A549 treated with ZK216348 at 1 μM for 4 hours (cell line): ENCODE results near the gene SLC35B2. TPM values are rescaled to one million over a fixed set of nuclear protein-coding genes. Genes with fewer than 3 reads are reported as not detected.

Source experiments
- total RNA-seq: library from RNA; stranded (reverse); fragments of 200-300 nt; extraction: Qiagen RNA extraction; gene quantifications from 5 replicates; pipeline ENCODE4 v1.2.3, GENCODE V29; 2022; ENCODE audit warnings: low read depth

The SLC35B2 gene
- total RNA-seq = 45.6 to 69.6 TPM (median 65.1 TPM) in 5 replicates

GRCh38 chr6:44257025-44257752 is at the start of gene SLC35B2:
TSS of gene SLC35B2 (minus strand) at chr6:44257528. CDS start at chr6:44257410, 118 bp downstream.

GRCh38 chr6:44269921-44270525 is 12.7 kb upstream of the SLC35B2 start, which contains the start of gene TMEM151B:
TSS of gene TMEM151B (plus strand) at chr6:44270450. CDS start at chr6:44270743, 293 bp downstream.

GRCh38 chr6:44265007-44265721 is 7.8 kb upstream of the SLC35B2 start, which contains the start of gene NFKBIE:
TSS of gene NFKBIE (minus strand) at chr6:44265551. CDS start at chr6:44265346, 205 bp downstream.

GRCh38 chr6:44246663-44247337 is 10.5 kb downstream of the SLC35B2 start, which contains the start of gene HSP90AB1:
TSS of gene HSP90AB1 (plus strand) at chr6:44247101. CDS start at chr6:44248630, 1,529 bp downstream.

GRCh38 chr6:44223319-44224028 is 33.9 kb downstream of the SLC35B2 start, which contains the start of gene SLC29A1:
TSS of gene SLC29A1 (plus strand) at chr6:44223595. CDS start at chr6:44227314, 3,719 bp downstream.

GRCh38 chr6:44216677-44217331 is 40.5 kb downstream of the SLC35B2 start, which contains the start of gene MYMX:
TSS of gene MYMX (plus strand) at chr6:44216926. CDS start at chr6:44217472, 546 bp downstream.

Other genes with a start within 250 kb of the SLC35B2 start
- 54.6 to 77.9 TPM (median 66.5 TPM) in 5 replicates for gene MRPL14, start 130.1 kb downstream of the SLC35B2 start, total RNA-seq
- 9.7 to 20.1 TPM (median 16.0 TPM) in 5 replicates for gene TMEM63B, start 130.0 kb downstream of the SLC35B2 start, total RNA-seq
- not detected in 5 replicates for gene CAPN11, start 98.7 kb downstream of the SLC35B2 start, total RNA-seq
- not detected in 5 replicates for gene MYMX, start 40.6 kb downstream of the SLC35B2 start, total RNA-seq
- 37.0 to 58.9 TPM (median 57.3 TPM) in 5 replicates for gene SLC29A1, start 33.9 kb downstream of the SLC35B2 start, total RNA-seq
- gene HSP90AB1, start 10.4 kb downstream of the SLC35B2 start, total RNA-seq = 1,146 to 1,419 TPM (median 1,243 TPM) in 5 replicates
- gene NFKBIE, start 8.0 kb upstream of the SLC35B2 start, total RNA-seq = 8.2 to 12.2 TPM (median 9.3 TPM) in 5 replicates
- 0.02 to 0.13 TPM (median 0.05 TPM) in 4 of 5 replicates, not detected in the other for gene TMEM151B, start 12.9 kb upstream of the SLC35B2 start, total RNA-seq
- 3.8 to 8.2 TPM (median 7.4 TPM) in 5 replicates for gene AARS2, start 55.8 kb upstream of the SLC35B2 start, total RNA-seq
- gene SPATS1, start 85.1 kb upstream of the SLC35B2 start, total RNA-seq = not detected in 5 replicates
- gene CDC5L, start 130.2 kb upstream of the SLC35B2 start, total RNA-seq = 11.8 to 19.6 TPM (median 12.5 TPM) in 5 replicates